COR-L47 (cell line): ENCODE data around the gene TBC1D3G.
"Not testable (repeated sequence)": the region's sequence is repeated elsewhere in the genome, so short reads cannot be mapped to it uniquely, and the experiment has no call there.

ENCODE experiments used
- DNase-seq: peaks from one replicate; lab custom pipeline; 2025; lab: John Stamatoyannopoulos, UW

TBC1D3G gene

GRCh38 chr17:36323584-36323983 is at the start of gene TBC1D3G:
Gene TBC1D3G (plus strand): TSS chr17:36323884. CDS start chr17:36325412, 1,528 bp downstream.
- DNase-seq = not testable (repeated sequence)

GRCh38 chr17:36283256-36283655 is 40.4 kb upstream of the TBC1D3G start:
- not testable (repeated sequence) for DNase-seq

DNA sequence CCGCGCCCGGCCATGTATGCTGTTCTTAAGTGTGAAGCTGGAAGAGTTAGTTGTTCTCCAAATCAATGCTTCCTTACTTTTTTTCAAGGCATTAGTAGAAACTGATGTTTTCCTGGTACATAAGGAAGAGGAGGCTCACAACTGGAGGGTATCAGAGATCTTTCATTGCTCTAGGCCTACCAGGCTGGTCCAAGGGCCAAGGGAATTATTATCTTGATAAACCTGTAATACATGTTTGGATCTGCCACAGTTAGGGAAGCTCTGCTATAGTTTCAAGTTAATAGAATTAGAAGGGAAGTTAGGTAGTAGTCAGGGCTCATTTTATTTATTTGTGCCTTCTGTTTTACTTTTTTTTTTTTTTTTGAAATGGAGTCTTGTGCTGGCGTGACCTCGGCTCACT is 39.5 kb upstream of the TBC1D3G start:
- DNase-seq = not testable (repeated sequence)

DNA sequence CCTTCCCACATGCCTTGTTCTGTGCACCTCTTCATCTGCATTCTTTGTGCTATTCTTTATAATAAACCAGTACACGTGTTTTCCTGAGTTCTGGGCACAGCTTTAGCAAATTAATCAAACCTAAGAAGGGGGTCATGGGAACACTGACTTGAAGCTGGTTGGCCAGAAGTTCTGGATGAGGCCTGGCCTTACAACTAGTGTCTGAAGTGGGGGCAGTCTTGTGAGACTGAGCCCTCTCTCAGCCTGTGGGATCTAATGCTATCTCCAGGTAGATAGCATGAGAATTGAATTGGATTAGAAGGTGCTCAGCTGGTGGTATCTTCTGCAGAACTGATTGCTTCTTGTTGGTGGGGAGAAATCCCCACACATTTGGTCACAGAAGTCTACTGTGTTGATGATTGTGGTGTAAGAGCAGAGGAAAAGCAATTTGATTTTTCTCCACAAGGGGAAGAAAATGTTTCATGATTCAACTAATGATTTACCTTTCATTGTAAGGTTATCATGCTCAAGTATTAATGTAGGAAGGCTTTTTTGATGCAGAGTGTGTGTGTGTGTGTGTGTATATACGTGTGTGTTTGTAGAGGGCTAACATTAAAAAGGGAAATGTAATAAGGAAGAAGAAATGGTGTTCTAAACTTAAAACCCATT is 33.6 kb upstream of the TBC1D3G start:
- not testable (repeated sequence) for DNase-seq

GRCh38 chr17:36295161-36295560 is 28.5 kb upstream of the TBC1D3G start:
- DNase-seq = not testable (repeated sequence)

GRCh38 chr17:36315736-36316135 is 7.9 kb upstream of the TBC1D3G start:
- not testable (repeated sequence) for DNase-seq

DNA sequence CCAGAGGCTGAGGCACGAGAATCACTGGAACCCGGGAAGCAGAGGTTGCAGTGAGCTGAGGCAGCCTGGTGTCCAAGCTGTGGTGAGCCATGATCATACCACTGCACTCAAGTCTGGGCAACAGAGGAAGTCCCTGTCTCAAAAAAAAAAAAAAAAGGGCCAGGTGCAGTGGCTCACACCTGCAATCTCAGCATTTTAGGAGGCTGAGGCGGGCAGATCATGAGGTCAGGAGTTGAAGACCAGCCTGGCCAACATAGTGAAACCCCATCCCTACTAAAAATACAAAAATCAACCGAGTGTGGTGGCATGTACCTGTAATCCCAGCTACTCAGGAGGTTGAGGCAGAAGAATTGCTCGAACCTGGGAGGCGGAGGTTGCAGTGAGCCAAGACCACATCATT is 38.8 kb downstream of the TBC1D3G start:
- DNase-seq = not testable (repeated sequence)

GRCh38 chr17:36375938-36376337 is 52.3 kb downstream of the TBC1D3G start:
- not testable (repeated sequence) for DNase-seq
